Osteoblast (primary cell): ENCODE results near the gene TIMP3. TPM values are rescaled to one million over a fixed set of nuclear protein-coding genes. Genes with fewer than 3 reads are reported as not detected.
A peak's percentile ranks its signal among the peaks of the same experiment; 100 is the strongest.

Source experiments
- DNase-seq: peaks from one replicate; pipeline ENCODE4 v3.0.0; 2011; ENCODE audit warnings: low spot score, mixed read lengths; ENCODE audit not compliant: insufficient read length; ENCODE audit errors: missing footprints
- H2AFZ ChIP-seq: 2 replicates; pipeline ENCODE4 v1.6.0; 2011; ENCODE audit warnings: mild to moderate bottlenecking, low read length
- H3K27ac ChIP-seq: 2 replicates; pipeline ENCODE4 v1.5.1; 2011; ENCODE audit warnings: mild to moderate bottlenecking, low read depth, low read length, moderate library complexity
- H3K27me3 ChIP-seq: 2 replicates; pipeline ENCODE4 v1.6.0; 2012; ENCODE audit warnings: mild to moderate bottlenecking, control low read depth, inconsistent platforms, low read length, moderate library complexity; ENCODE audit not compliant: insufficient read depth
- H3K36me3 ChIP-seq: 2 replicates; pipeline ENCODE4 v1.5.1; 2011; ENCODE audit warnings: mild to moderate bottlenecking, low read length, control low read depth, moderate library complexity; ENCODE audit not compliant: insufficient read depth
- H3K4me1 ChIP-seq: 2 replicates; pipeline ENCODE4 v1.5.1; 2011; ENCODE audit warnings: mild to moderate bottlenecking, low read length, control low read depth, moderate library complexity; ENCODE audit not compliant: insufficient read depth
- H3K4me2 ChIP-seq: 2 replicates; pipeline ENCODE4 v1.6.0; 2011; ENCODE audit warnings: mild to moderate bottlenecking, low read length; ENCODE audit not compliant: insufficient read depth
- H3K4me3 ChIP-seq: fragments of 200-600 bp; sonication (generic); 3 replicates; pipeline ENCODE4 v1.5.1; 2012; ENCODE audit warnings: mild to moderate bottlenecking, low read length, inconsistent platforms; ENCODE audit not compliant: insufficient read depth
- H3K79me2 ChIP-seq: 2 replicates; pipeline ENCODE4 v1.6.0; 2012; ENCODE audit warnings: mild to moderate bottlenecking, low read length, control low read depth, inconsistent platforms; ENCODE audit not compliant: insufficient read depth
- H3K9me3 ChIP-seq: 2 replicates; pipeline ENCODE4 v1.5.1; 2011; ENCODE audit warnings: low read depth, low read length, control low read depth
- H4K20me1 ChIP-seq: 2 replicates; pipeline ENCODE4 v1.6.0; 2012; ENCODE audit warnings: mild to moderate bottlenecking, low read length, control low read depth; ENCODE audit not compliant: insufficient read depth
- total RNA-seq: library from RNA; depleted of rRNA; stranded (reverse); fragments of >200 nt; gene quantifications from 2 replicates; pipeline ENCODE4 v1.2.3, GENCODE V29; 2012
- TF ChIP-seq, protein P1 (sequence below): IDR thresholded peaks from 2 replicates; pipeline ENCODE4 v1.5.1; 2011; ENCODE audit warnings: mild to moderate bottlenecking, low read depth, low read length, moderate library complexity; ENCODE audit errors: extremely low read depth

The TIMP3 gene
- total RNA-seq, 1 donor: 1,293 TPM

DNA sequence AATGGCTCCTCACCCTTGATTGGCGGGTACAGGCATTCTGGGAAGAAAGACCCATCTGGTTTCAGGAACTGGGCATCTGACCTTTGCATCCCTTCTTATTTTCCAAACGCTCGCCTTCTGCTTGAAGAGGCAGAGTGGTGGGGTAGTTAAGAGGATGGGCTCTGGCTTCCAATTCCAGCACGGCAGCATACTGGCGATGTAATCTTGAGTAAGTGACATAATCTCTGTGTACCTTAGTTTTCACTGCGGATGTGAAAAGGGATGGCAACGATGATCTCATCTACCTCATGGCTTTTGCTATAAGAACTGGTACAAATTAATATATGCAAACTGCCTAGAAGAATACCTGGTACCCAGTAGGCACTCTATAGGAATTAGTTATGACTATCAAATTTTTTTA is 10.0 kb upstream of the TIMP3 start:
- Histone ChIP-seq H3K4me3 (no peak overlapping the region), H3K79me2 (no peaks in the 10 kb centered on the region), H3K27ac (no peak overlapping the region), H3K4me2 (no peak overlapping the region), H3K9me3 (no peaks in the 10 kb centered on the region), H3K27me3 (no peaks in the 10 kb centered on the region), H3K36me3 (no peaks in the 10 kb centered on the region), H4K20me1 (no peaks in the 10 kb centered on the region), H3K4me1 (peaks cover 39% of the 10 kb centered on the region), H2AFZ (no peak overlapping the region)
- TF ChIP-seq, protein P1, sequence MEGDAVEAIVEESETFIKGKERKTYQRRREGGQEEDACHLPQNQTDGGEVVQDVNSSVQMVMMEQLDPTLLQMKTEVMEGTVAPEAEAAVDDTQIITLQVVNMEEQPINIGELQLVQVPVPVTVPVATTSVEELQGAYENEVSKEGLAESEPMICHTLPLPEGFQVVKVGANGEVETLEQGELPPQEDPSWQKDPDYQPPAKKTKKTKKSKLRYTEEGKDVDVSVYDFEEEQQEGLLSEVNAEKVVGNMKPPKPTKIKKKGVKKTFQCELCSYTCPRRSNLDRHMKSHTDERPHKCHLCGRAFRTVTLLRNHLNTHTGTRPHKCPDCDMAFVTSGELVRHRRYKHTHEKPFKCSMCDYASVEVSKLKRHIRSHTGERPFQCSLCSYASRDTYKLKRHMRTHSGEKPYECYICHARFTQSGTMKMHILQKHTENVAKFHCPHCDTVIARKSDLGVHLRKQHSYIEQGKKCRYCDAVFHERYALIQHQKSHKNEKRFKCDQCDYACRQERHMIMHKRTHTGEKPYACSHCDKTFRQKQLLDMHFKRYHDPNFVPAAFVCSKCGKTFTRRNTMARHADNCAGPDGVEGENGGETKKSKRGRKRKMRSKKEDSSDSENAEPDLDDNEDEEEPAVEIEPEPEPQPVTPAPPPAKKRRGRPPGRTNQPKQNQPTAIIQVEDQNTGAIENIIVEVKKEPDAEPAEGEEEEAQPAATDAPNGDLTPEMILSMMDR: no peak
- no peak for DNase-seq

DNA sequence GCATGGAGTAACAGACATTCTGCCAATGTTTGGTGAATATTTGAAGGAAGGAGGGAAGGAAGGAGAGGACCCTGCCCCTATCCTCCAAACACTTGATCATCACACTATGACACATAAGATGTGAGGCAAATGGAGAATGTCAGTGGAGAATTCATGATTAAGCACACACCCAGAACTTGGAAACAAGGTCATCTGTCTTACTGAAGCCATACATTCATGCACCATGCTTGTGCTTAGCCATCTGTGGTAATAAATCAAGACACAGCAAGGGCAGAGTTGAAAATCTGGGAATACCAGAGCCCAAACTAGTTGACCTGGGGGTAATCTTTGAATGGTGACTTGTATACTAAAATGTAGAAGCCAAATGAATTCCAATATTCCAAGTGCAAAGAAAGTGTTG is 7.9 kb upstream of the TIMP3 start:
- no peaks in the 10 kb centered on the region for H3K9me3 ChIP-seq
- DNase-seq: no peak
- H3K27ac ChIP-seq: no peak overlapping the region
- H3K79me2 ChIP-seq: no peaks in the 10 kb centered on the region
- no peak overlapping the region for H3K4me2 ChIP-seq
- H4K20me1 ChIP-seq: no peaks in the 10 kb centered on the region
- H3K27me3 ChIP-seq: no peaks in the 10 kb centered on the region
- H2AFZ ChIP-seq: no peak overlapping the region
- no peak overlapping the region for H3K4me3 ChIP-seq
- TF ChIP-seq, protein P1: no peak
- H3K36me3 ChIP-seq: no peaks in the 10 kb centered on the region
- peaks cover 47% of the 10 kb centered on the region for H3K4me1 ChIP-seq

DNA sequence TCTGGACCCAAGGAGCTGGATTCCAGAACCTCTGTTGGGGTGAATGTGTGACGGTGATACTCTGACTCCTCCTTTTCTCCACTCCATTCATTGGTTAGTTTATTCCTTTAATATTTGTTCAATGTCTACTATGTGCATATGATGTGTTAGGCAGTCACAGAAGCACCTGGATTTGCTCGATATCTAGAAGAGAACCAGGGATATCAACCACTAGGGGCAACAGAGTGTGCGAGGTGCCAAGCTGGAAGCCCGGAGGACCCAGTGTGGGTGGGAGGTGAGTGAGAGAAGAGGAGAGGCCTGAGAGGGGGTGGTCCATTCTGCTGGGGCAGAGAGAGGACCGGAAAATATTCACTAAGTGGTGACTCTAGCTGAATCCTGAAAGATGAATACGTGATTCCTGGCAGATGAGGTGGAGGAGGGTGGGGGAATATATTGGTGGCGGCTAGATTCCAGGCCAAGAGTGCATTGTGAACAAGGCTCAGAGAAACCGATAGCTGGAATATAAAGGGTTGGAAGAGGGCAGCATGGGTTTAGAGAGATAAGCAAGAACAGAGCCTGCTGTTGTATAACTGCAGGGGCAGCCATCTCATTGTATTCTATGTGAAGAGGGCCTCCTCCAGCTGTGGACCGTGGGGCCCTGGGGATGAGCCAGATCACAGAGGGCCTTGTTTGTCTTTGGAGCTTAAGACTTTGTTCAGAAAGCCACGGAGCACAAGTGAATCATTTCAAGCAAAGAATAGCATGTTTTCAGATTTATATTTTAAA is 6.9 kb upstream of the TIMP3 start:
- peak overlapping the region; percentile 29 for H3K4me2 ChIP-seq
- H3K27ac ChIP-seq: peak overlapping the region; percentile 50
- no peaks in the 10 kb centered on the region for H3K79me2 ChIP-seq
- peak; percentile 83 for DNase-seq
- H3K27me3 ChIP-seq: no peaks in the 10 kb centered on the region
- no peak overlapping the region for H3K4me3 ChIP-seq
- TF ChIP-seq, protein P1: peak; percentile 25
- peaks cover 37% of the 10 kb centered on the region for H3K4me1 ChIP-seq
- no peaks in the 10 kb centered on the region for H3K36me3 ChIP-seq
- no peaks in the 10 kb centered on the region for H3K9me3 ChIP-seq
- H2AFZ ChIP-seq: peak overlapping the region; percentile 50
- H4K20me1 ChIP-seq: no peaks in the 10 kb centered on the region

DNA sequence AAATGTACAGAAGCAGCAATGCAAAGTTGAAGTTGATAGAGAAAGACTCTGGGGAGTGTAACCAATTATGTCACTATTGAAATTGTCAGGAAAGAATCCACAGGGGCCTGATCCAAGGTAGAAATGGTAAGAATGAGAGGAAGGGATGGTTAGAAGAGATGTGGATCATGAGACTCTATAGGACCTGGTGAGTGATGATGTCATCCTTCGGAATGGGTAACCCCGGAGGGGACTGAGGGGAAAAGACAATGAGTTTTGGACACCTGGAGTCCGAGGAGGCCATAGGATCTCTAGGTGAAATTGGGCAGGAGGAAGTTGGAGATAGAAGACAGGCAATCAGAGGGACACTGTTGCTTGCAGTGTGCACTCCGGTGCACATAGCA is 6.3 kb upstream of the TIMP3 start:
- Histone ChIP-seq H2AFZ (no peak overlapping the region), H3K4me2 (peak overlapping the region; percentile 29), H3K27me3 (no peaks in the 10 kb centered on the region), H3K36me3 (no peaks in the 10 kb centered on the region), H3K4me1 (peaks cover 38% of the 10 kb centered on the region), H3K27ac (peak overlapping the region; percentile 50), H3K4me3 (no peak overlapping the region), H3K9me3 (no peaks in the 10 kb centered on the region), H4K20me1 (no peaks in the 10 kb centered on the region), H3K79me2 (no peaks in the 10 kb centered on the region)
- TF ChIP-seq, protein P1: no peak
- no peak for DNase-seq
